Measurements from ENCODE around the gene ALG8.

The ALG8 gene

GRCh38 chr11:78156127-78156844 is 16.9 kb upstream of the ALG8 start:
- TF ChIP-seq CTCF (IDR thresholded peaks at IDR 0.05; ENCODE audit: low read depth, low read length): no peak
- DNase-seq (ENCODE audit: extremely low read depth, low read depth): no peak

GRCh38 chr11:78151804-78152203 is 12.4 kb upstream of the ALG8 start:
- TF ChIP-seq CTCF (IDR thresholded peaks at IDR 0.05; ENCODE audit: low read depth, low read length): no peak
- DNase-seq (ENCODE audit: extremely low read depth, low read depth): no peak

DNA sequence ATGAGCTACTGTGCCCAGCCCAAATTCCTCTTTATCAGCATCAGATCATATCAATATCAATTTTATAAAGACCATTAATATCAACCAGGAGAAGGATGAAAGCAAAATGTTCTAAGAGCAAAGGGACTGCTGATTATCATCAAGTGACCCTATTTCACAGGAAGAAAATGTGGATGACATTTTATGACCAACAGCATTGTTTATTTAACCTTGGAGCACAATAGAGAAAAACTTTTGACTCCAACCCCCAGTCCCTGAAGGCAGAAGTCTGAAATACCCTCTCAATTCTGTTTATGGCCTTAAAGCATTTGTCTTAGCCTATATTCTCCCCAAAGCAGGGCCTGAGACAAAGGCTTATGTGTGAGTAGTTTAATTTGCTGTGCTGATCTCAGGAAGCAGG is 11.3 kb upstream of the ALG8 start:
- DNase-seq (ENCODE audit: extremely low read depth, low read depth): no peak
- TF ChIP-seq CTCF (IDR thresholded peaks at IDR 0.05; ENCODE audit: low read depth, low read length): no peak

GRCh38 chr11:78150346-78150745 is 10.9 kb upstream of the ALG8 start:
- no peak for DNase-seq (ENCODE audit: extremely low read depth, low read depth)
- no peak for TF ChIP-seq CTCF (IDR thresholded peaks at IDR 0.05; ENCODE audit: low read depth, low read length)

- TF ChIP-seq CTCF (IDR thresholded peaks at IDR 0.05; ENCODE audit: low read depth, low read length): peak; percentile 60
- peak; percentile 57 for DNase-seq (ENCODE audit: extremely low read depth, low read depth)
Measured at GRCh38 chr11:78149646-78150045, 10.2 kb upstream of the ALG8 start.

GRCh38 chr11:78147807-78148206 is 8.4 kb upstream of the ALG8 start:
- no peak for TF ChIP-seq CTCF (IDR thresholded peaks at IDR 0.05; ENCODE audit: low read depth, low read length)
- no peak for DNase-seq (ENCODE audit: extremely low read depth, low read depth)

GRCh38 chr11:78145511-78146025 is 6.1 kb upstream of the ALG8 start:
- no peak for TF ChIP-seq CTCF (IDR thresholded peaks at IDR 0.05; ENCODE audit: low read depth, low read length)
- DNase-seq (ENCODE audit: extremely low read depth, low read depth): no peak
